Fibroblast of skin of back (primary cell): ENCODE results near the gene RAB11FIP2.

Experiments used
- DNase-seq: peaks from one replicate; pipeline ENCODE4 v3.0.0-alpha.2; 2013

RAB11FIP2 gene

DNA sequence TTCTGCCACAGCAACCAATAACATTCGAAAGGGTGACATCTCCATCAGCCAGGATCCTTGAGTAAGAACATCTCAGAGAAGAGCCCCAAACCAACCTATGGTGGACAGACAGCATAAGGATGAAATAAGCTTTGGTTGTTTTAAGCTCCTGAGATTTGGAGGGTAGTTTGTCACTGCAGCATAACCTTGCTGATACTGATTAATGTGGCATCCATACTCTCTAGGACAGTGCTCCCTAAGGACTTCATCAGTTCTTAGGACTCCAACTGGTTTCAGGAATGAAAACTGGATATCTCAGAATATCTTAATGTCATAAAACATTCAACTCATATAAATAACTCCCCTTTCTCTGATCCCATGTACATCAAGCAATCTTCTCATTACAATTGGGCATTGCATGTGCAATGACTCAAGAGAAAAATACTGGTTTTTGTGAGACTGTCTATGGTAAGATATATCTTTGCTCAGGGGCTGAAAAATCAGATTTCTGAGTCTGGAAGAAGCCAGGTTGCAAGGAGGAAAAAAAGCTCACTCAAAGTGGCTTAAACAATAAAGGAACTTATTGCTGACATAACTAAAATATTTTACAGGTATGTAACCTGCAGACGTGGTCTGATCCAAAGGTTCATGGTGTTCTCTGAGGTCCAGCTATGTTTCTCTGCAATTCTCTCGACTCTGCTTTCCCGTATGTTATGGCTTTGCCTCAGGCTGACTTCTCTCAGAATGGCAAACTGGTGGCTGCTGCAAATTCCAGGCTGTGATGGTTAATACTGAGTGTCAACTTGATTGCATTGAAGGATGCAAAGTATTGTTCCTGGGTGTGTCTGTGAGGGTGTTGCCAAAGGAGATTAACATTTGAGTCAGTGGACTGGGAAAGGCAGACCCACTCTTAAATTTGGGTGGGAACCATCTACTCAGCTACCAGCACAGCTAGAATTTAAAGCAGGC lies 65.7 kb downstream of the RAB11FIP2 start:
- no peak for DNase-seq

- peak; percentile 86 for DNase-seq
Observed at GRCh38 chr10:117980216-117980615, 66.5 kb downstream of the RAB11FIP2 start.

GRCh38 chr10:117972168-117972837 lies 74.4 kb downstream of the RAB11FIP2 start:
- DNase-seq: no peak

DNA sequence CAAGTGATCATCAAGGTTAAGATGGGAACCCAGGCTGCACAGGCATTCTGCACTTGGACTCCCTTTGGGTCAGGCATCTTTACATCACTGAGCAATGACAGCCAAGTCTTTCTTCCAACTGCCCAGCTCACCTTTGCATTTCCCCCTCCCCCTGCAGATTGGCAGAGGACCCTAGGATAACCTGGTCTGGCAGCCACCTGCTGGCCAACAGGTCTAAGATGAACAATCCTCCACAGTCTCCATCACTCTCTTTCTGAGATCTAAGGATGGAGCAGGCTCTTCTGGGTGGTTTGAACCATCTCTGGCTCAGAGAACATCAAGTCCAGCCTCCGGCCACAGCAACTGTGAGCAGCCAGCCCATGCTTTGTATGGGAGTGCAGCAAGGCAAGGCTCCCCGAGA lies 75.8 kb downstream of the RAB11FIP2 start:
- DNase-seq: no peak

GRCh38 chr10:117969592-117969991 lies 77.1 kb downstream of the RAB11FIP2 start:
- DNase-seq: no peak

DNA sequence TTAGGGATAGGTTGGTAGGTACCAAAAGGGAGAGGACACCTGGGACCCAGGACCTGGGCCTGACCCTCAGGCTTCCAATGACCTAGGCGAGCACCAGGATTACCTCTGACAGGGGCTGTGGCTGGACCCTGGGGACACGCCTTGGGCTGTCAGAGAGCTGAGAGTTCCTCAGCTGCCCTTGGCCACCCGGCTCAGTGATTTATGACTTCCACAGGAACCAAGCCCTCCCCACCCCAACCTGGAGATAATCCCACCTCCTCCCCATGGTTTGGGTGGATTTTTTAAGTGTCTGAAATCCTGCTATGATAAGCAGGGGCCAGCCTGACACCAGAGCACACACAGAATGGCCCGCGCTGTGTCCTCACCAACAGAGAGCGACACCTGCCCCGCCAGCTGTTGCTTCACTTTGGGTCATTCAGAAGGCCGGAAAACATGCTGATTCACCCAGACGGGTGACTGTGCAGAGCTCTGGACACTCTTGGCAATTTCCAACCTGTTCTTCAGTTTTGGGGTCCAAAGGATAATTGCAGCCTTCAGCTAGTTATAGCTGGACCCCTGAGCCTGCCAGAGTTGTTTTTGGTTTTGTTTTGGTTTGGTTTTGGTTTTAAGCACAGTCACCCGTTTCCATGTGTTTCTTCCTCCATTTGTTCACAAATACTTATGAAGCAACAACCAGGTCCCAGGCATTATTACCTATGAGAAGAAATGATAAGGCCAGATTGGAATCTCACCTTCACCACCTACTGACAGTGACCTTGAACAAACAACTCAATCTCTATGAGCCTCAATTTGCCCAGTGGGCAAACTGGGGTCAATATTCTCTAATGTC lies 78.2 kb downstream of the RAB11FIP2 start:
- DNase-seq: no peak

- no peak for DNase-seq
Observed at GRCh38 chr10:117967149-117967650, 79.5 kb downstream of the RAB11FIP2 start.

- DNase-seq: no peak
Observed at GRCh38 chr10:117965984-117966383, 80.8 kb downstream of the RAB11FIP2 start.

DNA sequence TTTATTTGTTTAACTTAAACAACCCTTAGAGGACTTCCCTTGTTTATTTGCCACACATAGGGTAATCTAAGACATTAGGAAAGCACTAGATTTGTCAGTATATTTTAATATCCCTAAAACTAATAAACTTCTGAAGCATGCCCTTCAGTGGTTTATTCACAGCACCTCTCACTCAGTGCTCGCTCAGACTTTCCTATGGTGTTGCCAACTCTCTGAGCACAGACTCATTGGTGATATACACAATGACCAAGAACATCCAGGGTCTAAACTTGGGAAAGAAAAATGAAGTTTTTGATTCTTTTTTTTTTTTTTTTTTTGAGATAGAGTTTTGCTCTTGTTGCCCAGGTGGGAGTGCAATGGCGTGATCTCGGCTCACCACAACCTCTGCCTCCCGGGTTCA lies 82.2 kb downstream of the RAB11FIP2 start:
- no peak for DNase-seq

DNA sequence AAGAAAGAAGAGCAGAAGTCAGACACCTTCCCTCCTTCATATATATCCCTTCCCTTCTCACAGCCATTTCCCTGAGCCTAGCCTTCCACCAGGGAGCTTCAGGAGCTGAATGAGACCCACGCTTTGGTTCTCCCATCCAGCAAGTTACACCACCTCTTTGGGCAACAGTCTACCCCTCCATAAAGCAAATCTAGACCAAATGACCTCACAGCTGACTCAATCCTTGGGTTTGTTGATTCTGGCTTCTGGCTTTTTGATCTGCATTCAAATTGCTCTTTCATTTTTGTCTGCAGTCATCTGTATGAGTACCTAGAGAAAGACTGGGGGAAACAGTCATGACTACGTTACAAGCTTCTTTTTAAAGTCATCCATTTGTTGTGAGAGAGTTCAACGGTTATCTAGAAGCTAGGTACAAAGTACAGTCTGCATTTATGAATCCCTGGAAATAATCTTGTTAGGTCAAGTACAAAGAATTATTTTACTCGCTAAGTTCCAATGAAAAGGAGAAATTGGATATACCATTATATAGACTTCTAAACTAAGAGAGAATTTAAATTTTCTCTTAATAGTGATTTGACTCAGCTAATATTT lies 86.3 kb downstream of the RAB11FIP2 start:
- peak; percentile 26 for DNase-seq

- DNase-seq: no peak
Observed at GRCh38 chr10:117956972-117957371, 89.8 kb downstream of the RAB11FIP2 start.

GRCh38 chr10:117955176-117955575 lies 91.6 kb downstream of the RAB11FIP2 start:
- DNase-seq: peak; percentile 59
